ENCODE results near the gene ESYT2.

The ESYT2 gene

GRCh38 chr7:158834878-158835784 lies 5.8 kb upstream of the ESYT2 start:
- ChIA-PET POLR2A (no interaction called here), CTCF (interaction anchor here (1.2 to 2.7 kb wide), 3 partner anchors 8 to 17 kb away, joined by 3 to 7 read pairs (median 5); no protein-coding TSS in a partner anchor)
- no peak for DNase-seq (ENCODE audit: extremely low spot score)
- TF ChIP-seq, protein P1, sequence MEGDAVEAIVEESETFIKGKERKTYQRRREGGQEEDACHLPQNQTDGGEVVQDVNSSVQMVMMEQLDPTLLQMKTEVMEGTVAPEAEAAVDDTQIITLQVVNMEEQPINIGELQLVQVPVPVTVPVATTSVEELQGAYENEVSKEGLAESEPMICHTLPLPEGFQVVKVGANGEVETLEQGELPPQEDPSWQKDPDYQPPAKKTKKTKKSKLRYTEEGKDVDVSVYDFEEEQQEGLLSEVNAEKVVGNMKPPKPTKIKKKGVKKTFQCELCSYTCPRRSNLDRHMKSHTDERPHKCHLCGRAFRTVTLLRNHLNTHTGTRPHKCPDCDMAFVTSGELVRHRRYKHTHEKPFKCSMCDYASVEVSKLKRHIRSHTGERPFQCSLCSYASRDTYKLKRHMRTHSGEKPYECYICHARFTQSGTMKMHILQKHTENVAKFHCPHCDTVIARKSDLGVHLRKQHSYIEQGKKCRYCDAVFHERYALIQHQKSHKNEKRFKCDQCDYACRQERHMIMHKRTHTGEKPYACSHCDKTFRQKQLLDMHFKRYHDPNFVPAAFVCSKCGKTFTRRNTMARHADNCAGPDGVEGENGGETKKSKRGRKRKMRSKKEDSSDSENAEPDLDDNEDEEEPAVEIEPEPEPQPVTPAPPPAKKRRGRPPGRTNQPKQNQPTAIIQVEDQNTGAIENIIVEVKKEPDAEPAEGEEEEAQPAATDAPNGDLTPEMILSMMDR (IDR thresholded peaks at IDR 0.05; ENCODE audit: control extremely low read depth, extremely low read depth, low read depth, missing control alignments), result no peak

- TF ChIP-seq, protein P1 (IDR thresholded peaks at IDR 0.05; ENCODE audit: control extremely low read depth, extremely low read depth, low read depth, missing control alignments), result no peak
- ChIA-PET CTCF (interaction anchor here (0.8 to 2.1 kb wide), 2 partner anchors 9 to 17 kb away, joined by 3 to 7 read pairs; no protein-coding TSS in a partner anchor), POLR2A (no interaction called here)
- DNase-seq (ENCODE audit: extremely low spot score), result no peak
These were observed 3.7 kb upstream of the ESYT2 start for GRCh38 chr7:158832994-158833393.

DNA sequence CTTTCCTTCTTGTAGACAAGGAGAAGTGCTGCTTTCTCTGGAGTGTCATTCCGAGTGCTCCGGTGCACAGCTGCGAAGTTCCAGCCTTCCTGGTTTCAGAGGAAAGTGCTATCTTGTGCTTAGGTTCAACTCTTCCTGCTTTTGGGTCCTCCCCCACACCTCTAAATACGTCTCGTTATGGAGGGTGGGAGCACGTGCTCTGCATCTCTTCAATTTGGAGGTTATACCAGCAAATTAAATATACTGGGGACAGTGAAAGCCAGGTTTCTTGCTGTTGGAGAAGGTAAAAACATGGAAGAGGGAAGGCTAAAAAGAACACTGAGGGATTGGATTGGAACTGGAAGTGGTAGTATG lies 2.4 kb upstream of the ESYT2 start:
- TF ChIP-seq, protein P1 (IDR thresholded peaks at IDR 0.05; ENCODE audit: control extremely low read depth, extremely low read depth, low read depth, missing control alignments), result no peak
- DNase-seq (ENCODE audit: extremely low spot score), result no peak
- ChIA-PET CTCF (interaction anchor here (1.0 to 2.1 kb wide), 3 partner anchors 10 to 146 kb away, joined by 3 to 7 read pairs (median 3); no protein-coding TSS in a partner anchor), POLR2A (interaction anchor here (0.8 kb wide), 1 partner anchor 18 kb away, joined by 3 read pairs; no protein-coding TSS in a partner anchor)

DNA sequence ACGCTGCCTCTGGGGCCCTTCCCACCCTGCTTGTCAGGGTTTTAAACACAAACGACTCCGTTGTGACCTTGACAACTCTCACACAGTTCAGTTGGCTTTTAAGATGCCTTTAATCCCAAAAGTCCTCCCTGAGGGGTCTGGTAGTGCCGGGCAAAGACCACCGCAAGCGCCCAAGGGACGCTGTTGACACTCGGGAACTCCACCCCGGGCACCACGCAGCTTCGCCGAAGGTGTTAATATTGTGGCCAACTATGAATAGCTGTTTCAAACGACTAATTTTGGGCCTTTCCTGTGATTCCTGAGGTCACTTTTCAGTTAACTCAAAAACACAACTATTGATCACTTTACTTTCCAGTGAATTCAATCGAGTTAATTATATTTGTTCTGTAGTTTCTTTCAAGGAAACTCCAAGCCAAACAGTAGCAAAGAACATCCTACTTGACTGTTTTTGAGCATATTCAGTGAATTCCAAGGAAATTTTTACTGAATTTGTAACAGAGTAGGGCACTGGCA lies 958 bp upstream of the ESYT2 start:
- no peak for DNase-seq (ENCODE audit: extremely low spot score)
- TF ChIP-seq, protein P1 (IDR thresholded peaks at IDR 0.05; ENCODE audit: control extremely low read depth, extremely low read depth, low read depth, missing control alignments), result no peak

GRCh38 chr7:158829021-158829341 lies 328 bp downstream of the ESYT2 start:
- DNase-seq (ENCODE audit: extremely low spot score), result peak; percentile 73
- POLR2A ChIA-PET, result interaction anchor here (2.1 kb wide), 1 partner anchor 35 kb away, joined by 9 read pairs; no protein-coding TSS in a partner anchor

More for the DNA sequence above, 958 bp upstream of the ESYT2 start:
- POLR2A ChIA-PET, result interaction anchor here (2.1 kb wide), 1 partner anchor 33 kb away, joined by 9 read pairs; no protein-coding TSS in a partner anchor
- CTCF ChIA-PET, result interaction anchor here (1.0 to 1.5 kb wide), 2 partner anchors 20 to 34 kb away, joined by 4 read pairs; no protein-coding TSS in a partner anchor

More at GRCh38 chr7:158829021-158829341, 328 bp downstream of the ESYT2 start:
- CTCF ChIA-PET, result interaction anchor here (1.0 kb wide), 1 partner anchor 10 kb away, joined by 5 read pairs; no protein-coding TSS in a partner anchor
- TF ChIP-seq, protein P1 (IDR thresholded peaks at IDR 0.05; ENCODE audit: control extremely low read depth, extremely low read depth, low read depth, missing control alignments), result peak; percentile 27
